Astrocyte (in vitro differentiated cells and primary cell): ENCODE measurements around the gene TMEM63B.

Experiments used
- CTCF ChIP-seq: IDR thresholded peaks from 2 replicates; pipeline ENCODE4 v1.5.1; 2011; ENCODE audit warnings: low read depth, mild to moderate bottlenecking, inconsistent platforms, low read length, moderate library complexity; ENCODE audit not compliant: insufficient read depth
- EZH2 ChIP-seq: IDR thresholded peaks from 2 replicates; pipeline ENCODE4 v1.6.1; 2012; ENCODE audit warnings: mild to moderate bottlenecking, low read length, inconsistent platforms; ENCODE audit not compliant: insufficient read depth

- TF ChIP-seq CTCF, result no peak
- no peak for TF ChIP-seq EZH2
Observed at GRCh38 chr6:44176762-44177509, 49.6 kb downstream of the TMEM63B start.
